ENCODE results near the gene ADAM12. TPM values are rescaled to one million over a fixed set of nuclear protein-coding genes. Genes with fewer than 3 reads are reported as not detected.
"Not testable (repeated sequence)": the region's sequence is repeated elsewhere in the genome, so short reads cannot be mapped to it uniquely, and the experiment has no call there.

Gene ADAM12
- polyA plus RNA-seq, 3 donors, result 19.7 to 23.0 (median 22.8) TPM

DNA sequence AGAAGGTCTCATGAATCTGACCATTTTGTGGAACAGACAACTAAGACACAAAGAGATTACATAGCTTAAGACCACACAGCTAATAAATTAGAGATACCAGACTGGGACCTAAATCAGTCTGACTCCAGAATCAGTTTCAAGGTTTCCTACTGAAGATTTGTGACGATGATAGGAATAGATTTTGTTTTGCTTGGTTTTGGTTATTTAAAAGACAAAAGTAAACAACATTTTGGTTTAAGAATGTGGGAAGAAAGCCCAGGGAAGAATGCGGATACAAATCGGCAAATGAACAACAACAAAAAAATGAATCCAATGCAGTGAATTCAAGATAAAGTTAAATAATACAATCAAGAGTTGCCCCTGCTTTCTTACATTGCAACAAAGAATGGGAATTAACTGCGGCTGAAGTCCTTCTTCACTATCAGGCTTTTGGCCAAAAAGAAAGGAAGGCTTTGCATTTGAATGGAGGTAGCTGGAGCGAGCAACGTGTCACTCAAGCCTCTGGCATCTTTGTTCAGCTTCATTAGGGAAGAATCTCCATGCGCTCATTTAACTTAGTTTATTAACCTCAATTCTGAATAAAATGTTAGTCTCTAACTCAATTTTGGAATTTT, 210.8 kb downstream of the ADAM12 start:
- DNase-seq, result no peak

DNA sequence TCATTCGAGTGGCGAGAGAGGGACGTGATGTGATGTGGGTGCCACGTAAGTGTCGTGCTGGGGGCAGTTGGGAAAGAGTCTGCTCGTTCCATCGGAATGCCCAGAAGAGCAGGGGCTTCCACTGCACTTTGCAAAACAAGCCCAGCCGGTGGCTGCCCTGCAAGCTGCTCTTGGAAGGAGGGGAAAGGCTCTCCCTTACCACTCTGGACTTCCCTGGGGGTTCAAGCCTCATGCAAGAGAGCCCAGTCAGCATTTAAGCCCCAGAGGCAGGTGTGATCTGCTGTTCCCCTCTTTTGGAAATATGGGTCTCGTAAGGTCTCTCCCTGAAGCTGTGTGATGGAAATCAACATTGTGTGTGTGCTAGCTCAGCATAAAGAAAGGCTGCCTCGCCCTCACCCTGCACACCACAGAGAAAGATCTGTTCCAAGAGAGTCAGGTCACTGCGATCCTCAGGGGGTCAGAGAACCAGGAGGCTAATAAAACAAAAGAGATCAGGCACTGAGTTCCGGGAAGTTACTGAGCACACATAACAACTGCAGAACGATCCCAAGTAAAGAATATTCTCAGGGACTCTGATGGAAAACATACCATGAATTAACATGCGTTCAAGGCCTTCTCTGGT, 212.5 kb downstream of the ADAM12 start:
- DNase-seq, result no peak

DNA sequence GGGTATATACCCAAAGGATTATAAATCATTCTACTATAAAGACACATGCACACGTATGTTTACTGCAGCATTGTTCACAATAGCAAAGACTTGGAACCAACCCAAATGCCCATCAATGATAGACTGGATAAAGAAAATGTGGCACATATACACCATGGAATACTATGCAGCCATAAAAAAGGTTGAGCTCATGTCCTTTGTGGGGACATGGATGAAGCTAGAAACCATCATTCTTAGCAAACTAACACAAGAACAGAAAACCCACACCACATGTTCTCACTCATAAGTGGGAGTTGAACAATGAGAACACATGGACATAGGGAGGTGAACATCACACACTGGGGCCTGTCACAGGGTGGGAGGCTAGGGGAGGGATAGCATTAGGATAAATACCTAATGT, 215.5 kb downstream of the ADAM12 start:
- not testable (repeated sequence) for DNase-seq

DNA sequence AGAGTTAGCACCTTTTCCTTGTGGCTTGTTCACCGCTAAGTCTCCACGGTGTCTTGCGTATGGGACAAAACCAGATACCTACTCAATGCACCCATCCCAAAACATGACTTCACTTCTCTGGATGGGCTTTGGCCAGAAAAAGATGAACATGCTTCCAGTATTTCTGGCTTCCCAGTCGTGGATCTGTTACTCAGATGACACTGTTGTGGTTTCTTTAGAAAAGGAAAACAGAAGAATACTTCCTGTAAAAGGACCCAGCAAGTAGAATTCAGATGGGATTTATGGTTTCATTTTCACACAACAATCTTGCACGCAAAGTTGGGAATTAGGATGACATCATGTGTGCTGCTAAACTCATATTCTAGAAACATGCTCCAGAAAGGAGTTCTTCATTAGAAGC, 216.7 kb downstream of the ADAM12 start:
- peak; percentile 26 for DNase-seq

- no peak for DNase-seq
Measured at GRCh38 chr10:126170776-126171175, 217.5 kb downstream of the ADAM12 start.

DNA sequence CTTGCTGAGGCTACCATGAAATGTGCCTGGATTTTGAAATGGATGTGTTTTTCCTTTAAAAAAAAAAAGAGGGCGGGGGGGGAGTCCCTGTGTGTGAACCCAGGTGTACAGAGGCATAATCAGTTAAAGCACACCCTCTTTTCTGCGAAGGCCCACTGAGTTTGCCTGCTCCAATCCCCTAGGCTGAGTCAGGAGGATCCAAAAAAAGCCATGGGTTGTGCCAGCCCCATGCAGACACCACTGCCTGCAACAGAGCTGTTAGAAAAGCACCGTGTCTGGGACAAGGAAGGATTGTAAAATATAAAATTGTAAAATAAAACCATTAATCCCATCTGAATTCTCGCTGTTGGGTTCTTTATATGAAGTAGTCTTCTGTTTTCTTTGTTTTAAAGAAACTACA, 217.9 kb downstream of the ADAM12 start:
- no peak for DNase-seq

GRCh38 chr10:126169899-126170298, 218.4 kb downstream of the ADAM12 start:
- no peak for DNase-seq

- DNase-seq, result no peak
Measured at GRCh38 chr10:126166797-126167196, 221.5 kb downstream of the ADAM12 start.

DNA sequence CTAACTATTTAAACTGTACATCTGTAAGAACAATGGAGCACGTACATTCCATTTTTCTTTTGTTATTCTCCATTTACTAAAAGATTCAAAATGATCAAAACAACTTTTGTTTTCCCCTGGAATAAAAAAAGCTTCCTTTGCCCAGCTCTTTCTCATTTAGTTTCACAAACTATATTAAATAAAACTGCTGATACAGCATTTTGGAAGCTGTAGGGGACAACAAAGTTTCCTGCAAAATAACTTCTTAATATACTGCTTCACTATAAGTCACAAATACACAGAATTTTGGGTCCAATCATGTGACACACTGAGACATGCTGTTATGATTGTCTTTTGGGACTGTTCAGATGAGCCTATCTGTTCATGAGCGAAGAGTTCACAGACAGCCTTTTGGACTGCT, 222.4 kb downstream of the ADAM12 start:
- no peak for DNase-seq

DNA sequence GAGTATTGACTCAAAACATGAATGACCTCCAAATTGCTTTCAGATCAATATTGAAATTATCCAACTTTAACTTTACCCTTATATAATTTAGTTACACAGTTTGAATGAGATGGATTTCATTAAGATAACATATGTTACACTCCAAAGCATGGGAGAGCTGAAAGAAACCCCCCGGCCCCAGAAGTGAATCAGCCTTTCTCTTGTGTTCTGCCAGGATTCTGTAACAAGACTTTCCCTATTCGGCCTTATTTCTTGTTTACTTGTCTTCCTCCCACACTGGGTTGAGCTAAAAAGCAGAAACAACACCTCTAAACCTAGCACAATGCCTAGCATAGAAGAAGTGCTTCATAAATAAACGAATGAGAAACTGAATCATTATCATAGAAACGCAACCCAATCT, 224.8 kb downstream of the ADAM12 start:
- DNase-seq, result no peak

DNA sequence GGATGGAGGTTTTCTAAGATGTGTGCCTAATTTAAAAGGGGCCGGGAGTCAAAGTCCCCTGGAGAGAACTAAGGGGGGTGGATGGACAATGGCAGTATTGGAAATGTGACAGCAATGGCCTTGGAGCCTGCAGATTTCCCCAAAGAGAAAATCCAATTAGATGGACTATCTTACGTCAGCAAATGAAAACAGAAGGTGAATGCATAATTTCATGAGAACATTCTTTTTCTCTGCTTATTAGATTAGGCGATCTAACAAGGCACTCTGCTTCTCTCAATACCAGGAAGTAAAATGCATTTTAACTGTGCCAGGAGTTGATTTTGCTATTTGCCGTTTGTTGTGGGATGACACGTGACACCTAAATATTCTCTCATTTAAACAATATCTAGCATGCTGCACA, 226.6 kb downstream of the ADAM12 start:
- DNase-seq, result no peak

GRCh38 chr10:126160971-126161630, 227.2 kb downstream of the ADAM12 start:
- DNase-seq, result no peak

DNA sequence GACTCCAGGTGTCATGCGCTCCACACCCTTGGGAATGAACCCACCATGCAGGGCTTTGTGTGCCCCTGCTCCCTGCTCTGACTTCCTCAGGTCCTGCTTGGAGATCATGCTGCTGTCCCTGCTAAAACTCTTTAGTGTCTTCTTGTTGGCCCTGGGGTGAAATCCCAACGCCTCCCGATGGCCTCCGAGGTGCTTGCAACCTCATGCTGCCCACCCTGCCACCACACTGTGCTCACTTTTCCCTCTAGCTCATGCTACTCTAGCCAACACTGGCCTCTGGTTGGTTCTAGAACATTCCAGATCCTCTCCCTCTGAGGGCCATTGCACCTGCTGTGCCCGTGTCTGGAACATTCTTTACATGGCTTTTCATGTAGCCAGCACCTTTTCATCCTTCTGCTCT, 227.7 kb downstream of the ADAM12 start:
- no peak for DNase-seq

DNA sequence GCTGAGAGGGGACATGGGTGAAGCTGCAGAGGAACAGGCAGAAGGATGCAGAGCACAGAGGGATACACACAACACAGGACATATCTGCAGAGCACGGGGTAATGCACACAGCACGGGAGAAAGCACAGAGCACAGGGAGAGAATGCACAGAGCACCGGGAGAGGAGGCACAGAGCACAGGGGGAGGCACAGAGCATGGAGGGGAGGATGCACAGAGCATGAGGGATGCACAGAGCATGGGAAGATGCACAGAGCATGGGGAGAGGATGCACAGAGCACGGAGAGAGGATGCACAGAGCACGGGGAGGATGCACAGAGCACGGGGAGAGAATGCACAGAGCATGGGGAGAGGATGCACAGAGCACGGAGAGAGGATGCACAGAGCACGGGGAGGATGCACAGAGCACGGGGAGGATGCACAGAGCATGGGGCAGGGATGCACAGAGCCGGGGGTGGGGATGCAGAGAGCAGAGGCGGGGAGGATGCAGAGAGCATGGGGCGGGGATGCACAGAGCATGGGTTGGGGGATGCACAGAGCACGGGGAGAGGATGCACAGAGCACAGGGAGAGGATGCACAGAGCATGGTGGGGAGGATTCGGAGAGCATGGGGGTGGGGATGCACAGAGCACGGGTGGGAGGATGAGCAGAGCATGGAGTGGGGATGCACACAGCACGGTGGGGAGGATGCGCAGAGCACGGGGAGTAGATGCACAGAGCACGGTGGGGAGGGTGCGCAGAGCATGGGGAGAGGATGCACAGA, 230.0 kb downstream of the ADAM12 start:
- no peak for DNase-seq

GRCh38 chr10:126157189-126157588, 231.1 kb downstream of the ADAM12 start:
- no peak for DNase-seq

GRCh38 chr10:126156503-126156902, 231.8 kb downstream of the ADAM12 start:
- no peak for DNase-seq

GRCh38 chr10:126156012-126156411, 232.3 kb downstream of the ADAM12 start:
- DNase-seq, result no peak

GRCh38 chr10:126155528-126155927, 232.7 kb downstream of the ADAM12 start:
- DNase-seq, result no peak

DNA sequence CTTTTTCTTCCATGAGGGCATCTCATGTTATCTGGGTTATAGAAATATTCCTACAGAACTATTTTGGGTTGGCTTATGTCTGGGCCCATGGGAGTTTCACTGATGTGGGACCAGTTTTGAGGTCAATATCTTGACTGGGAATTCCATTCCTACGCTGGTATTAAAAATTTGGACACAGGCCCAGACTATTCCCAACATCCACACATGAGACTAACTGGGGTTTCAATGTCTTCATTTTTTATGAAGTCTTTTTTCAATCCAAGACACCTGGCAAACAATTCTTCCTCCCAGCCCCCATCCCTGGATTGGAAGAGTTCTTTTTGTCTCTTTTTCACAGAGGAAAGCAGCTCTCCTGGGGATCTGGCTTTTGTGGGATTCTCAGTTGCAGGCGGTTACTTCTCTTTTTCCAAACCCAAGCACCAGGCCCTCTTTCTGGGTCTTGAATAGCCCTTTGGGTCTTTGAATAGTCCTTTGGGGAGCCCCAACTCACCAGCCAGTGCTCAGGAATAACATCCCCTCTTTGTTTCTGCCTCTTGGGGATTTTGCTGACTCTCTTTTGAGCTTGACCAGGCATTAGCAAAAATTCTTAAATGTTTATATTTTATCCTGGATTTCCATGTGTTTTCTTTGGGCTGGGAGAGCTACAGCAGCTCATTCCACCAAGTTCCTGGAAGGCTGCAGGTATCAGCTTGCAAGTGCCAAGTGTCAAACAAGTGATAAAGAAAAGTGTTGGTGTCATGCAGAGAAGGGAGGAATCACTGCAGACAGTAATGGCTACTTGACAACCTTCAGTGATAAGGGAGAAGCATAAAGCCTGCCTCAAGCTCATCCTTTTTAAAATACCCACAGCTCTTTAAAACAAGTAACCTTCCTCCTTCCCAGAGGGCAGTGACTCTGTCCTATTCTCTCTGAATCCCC, 234.3 kb downstream of the ADAM12 start:
- DNase-seq, result no peak

- peak; percentile 42 for DNase-seq
Measured at GRCh38 chr10:126147866-126148587, 240.2 kb downstream of the ADAM12 start.

DNA sequence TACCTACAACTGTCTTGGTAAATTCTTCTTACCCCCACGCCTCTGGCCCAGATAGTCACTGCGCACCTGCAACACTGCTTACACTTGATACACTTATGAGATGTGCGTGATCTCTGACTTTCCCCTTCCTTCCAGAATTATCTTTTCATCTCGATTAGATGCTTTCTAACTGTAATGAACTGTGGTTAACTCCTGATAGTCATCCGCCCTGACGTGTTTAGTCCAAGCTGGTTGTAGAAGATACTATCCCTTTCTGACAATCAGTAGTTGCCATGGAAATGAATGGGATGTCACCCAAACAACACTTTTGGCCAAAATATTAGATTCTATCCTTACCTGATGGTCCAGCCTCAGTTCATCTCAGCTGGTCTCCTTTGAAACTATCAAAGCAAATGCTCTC, 241.5 kb downstream of the ADAM12 start:
- no peak for DNase-seq

Data from renal pelvis (tissue), 4 donors.